ENCODE data around the gene TLCD3A. TPM values are rescaled to one million over a fixed set of nuclear protein-coding genes. Genes with fewer than 3 reads are reported as not detected.

The TLCD3A gene
- total and polyA plus RNA-seq, 9 of the 15 experiments (the other 6 are each of a cell fraction or from before 2014, with no cell fraction given): 1.3 to 13.5 (median 7.3) TPM

GRCh38 chr17:791829-792228 is 59.4 kb downstream of the TLCD3A start:
- no peak for FAIRE-seq
- Histone ChIP-seq H3K36me3 (ENCODE audit: control insufficient read depth, insufficient read depth, low read length) (peaks cover 50% of the 10 kb centered on the region; the same call in 2 of the 3 replicates), H3K9me3 (replicated peaks; ENCODE audit: control insufficient read depth, insufficient read depth, low read depth, low read length) (no peaks in the 10 kb centered on the region), H3K9me1 (ENCODE audit: control insufficient read depth, insufficient read depth, low read length) (no peaks in the 10 kb centered on the region), H3K79me2 (ENCODE audit: control insufficient read depth, insufficient read depth, low read length) (no peaks in the 10 kb centered on the region), H3K27me3 (ENCODE audit: control insufficient read depth in 2 of 2, insufficient read depth in 2 of 2, low read length in 2 of 2) (no peaks in the 10 kb centered on the region), H3K27ac (ENCODE audit: extremely low read depth, low read depth, low read length) (no peak overlapping the region), H2AFZ (ENCODE audit: low read depth, low read length) (no peak overlapping the region), H4K20me1 (replicated peaks; ENCODE audit: control insufficient read depth, insufficient read depth, low read length) (0 out of 2 replicates have a peak, but pooled peaks cover 3% of the 10 kb centered on the region), H3K4me2 (ENCODE audit: insufficient read depth, low read length) (no peak overlapping the region), H3K4me1 (replicated peaks in 1 of 2; ENCODE audit: control insufficient read depth in 2 of 2, insufficient read depth in 2 of 2, low read length in 2 of 2) (peaks cover 0 to 4% of the 10 kb centered on the region in 2 experiments; a peak in 1 of 5 replicates), H3K4me3 (no peak overlapping the region), H3K9ac (ENCODE audit: insufficient read depth in 1 of 2, low read depth in 2 of 2, low read length in 2 of 2) (no peak overlapping the region)
- no peak for TF ChIP-seq EGR1 (conservative IDR thresholded peaks at IDR 0.05)
- WGBS (ENCODE audit: insufficient coverage, low coverage, missing lambda C conversion rate): 94% methylated on average over 9 of the region's 19 CpGs
- in situ Hi-C loops (cut with MboI): loop anchor here (5.0 kb wide), 1 partner anchor 265 kb away; no protein-coding TSS in a partner anchor
- intact Hi-C loops (cut with micrococcal nuclease): no loop called here
- no TSS peak for BruUV-seq (replicated peaks)
- ATAC-seq: no peak
- DNase-seq (ENCODE audit: extremely low read depth in 1 of 4, low spot score in 3 of 4): no peak
- ChIA-PET POLR2A (interaction anchor here (0.7 to 1.2 kb wide), 3 partner anchors 10 to 380 kb away, joined by 3 to 9 read pairs (median 3); partner anchors contain the start of genes GLOD4 and MRM3), CTCF (ENCODE audit: low intra/inter-chr PET ratio) (interaction anchor here (0.7 kb wide), 1 partner anchor 208 kb away, joined by 3 read pairs; no protein-coding TSS in a partner anchor)

DNA sequence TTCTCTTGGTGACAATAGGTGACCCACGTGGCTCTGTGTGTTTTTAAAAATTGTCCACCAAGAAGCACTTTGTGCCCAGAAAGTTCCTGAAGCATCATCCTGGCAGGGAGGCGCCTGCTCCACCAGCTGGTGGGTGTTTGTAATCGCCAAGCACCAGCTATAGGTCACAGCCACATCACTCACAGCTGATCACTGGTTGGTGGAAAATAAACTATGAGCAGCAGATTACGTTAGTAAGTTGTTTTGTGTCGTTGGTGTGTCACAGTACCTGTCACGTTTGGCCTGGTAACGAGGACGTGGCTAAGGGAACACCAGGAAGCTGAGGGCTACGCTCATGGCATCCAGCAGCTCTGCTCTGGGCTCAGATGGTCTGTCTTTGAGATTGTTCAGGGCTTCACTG is 59.9 kb downstream of the TLCD3A start:
- TF ChIP-seq SAP30 (IDR thresholded peaks at IDR 0.05; ENCODE audit: borderline replicate concordance, insufficient read depth, low read depth, low read length, poor library complexity, severe bottlenecking) (no peak), ZNF124 (CRISPR knock-in tag; IDR thresholded peaks at IDR 0.05) (no peak), ZNF146 (CRISPR knock-in tag; IDR thresholded peaks at IDR 0.05; ENCODE audit: unreplicated experiment) (no peak), NRF1 (conservative IDR thresholded peaks at IDR 0.05 in 1 of 2, IDR thresholded peaks at IDR 0.05 in 1 of 2) (no peak), ZNF740 (CRISPR knock-in tag; IDR thresholded peaks at IDR 0.05) (no peak), ZNF740 (tag; IDR thresholded peaks at IDR 0.05) (no peak), PREB (CRISPR knock-in tag; IDR thresholded peaks at IDR 0.05) (no peak), ZNF197 (CRISPR knock-in tag; IDR thresholded peaks at IDR 0.05; ENCODE audit: low read depth) (no peak), CBFB (CRISPR knock-in tag; IDR thresholded peaks at IDR 0.05) (no peak), FIP1L1 (IDR thresholded peaks at IDR 0.05; ENCODE audit: low read depth, low read length, poor library complexity, severe bottlenecking) (no peak), ZNF77 (CRISPR knock-in tag; IDR thresholded peaks at IDR 0.05) (no peak), MAFF (IDR thresholded peaks at IDR 0.05; ENCODE audit: low read length) (no peak)
- Histone ChIP-seq H3K9me1 (ENCODE audit: control insufficient read depth, insufficient read depth, low read length) (no peaks in the 10 kb centered on the region), H4K20me1 (replicated peaks; ENCODE audit: control insufficient read depth, insufficient read depth, low read length) (0 out of 2 replicates have a peak, but pooled peaks cover 3% of the 10 kb centered on the region), H3K4me1 (replicated peaks in 1 of 2; ENCODE audit: control insufficient read depth in 2 of 2, insufficient read depth in 2 of 2, low read length in 2 of 2) (peaks cover 0 to 4% of the 10 kb centered on the region in 2 experiments; a peak in 1 of 5 replicates), H2AFZ (ENCODE audit: low read depth, low read length) (no peak overlapping the region), H3K27ac (ENCODE audit: extremely low read depth, low read depth, low read length) (no peak overlapping the region), H3K36me3 (ENCODE audit: control insufficient read depth, insufficient read depth, low read length) (peaks cover 47% of the 10 kb centered on the region; the same call in 2 of the 3 replicates), H3K79me2 (ENCODE audit: control insufficient read depth, insufficient read depth, low read length) (no peaks in the 10 kb centered on the region), H3K9ac (ENCODE audit: insufficient read depth in 1 of 2, low read depth in 2 of 2, low read length in 2 of 2) (no peak overlapping the region), H3K4me3 (no peak overlapping the region), H3K27me3 (ENCODE audit: control insufficient read depth in 2 of 2, insufficient read depth in 2 of 2, low read length in 2 of 2) (peaks cover 0 to 3% of the 10 kb centered on the region in 2 experiments; a peak in 1 of 5 replicates), H3K9me3 (replicated peaks; ENCODE audit: control insufficient read depth, insufficient read depth, low read depth, low read length) (no peaks in the 10 kb centered on the region), H3K4me2 (ENCODE audit: insufficient read depth, low read length) (no peak overlapping the region)
- FAIRE-seq (no peak), DNase-seq (ENCODE audit: extremely low read depth in 1 of 4, low spot score in 3 of 4) (no peak), ATAC-seq (no peak)
- no TSS peak for BruUV-seq (replicated peaks)
- ChIA-PET CTCF (ENCODE audit: low intra/inter-chr PET ratio) (interaction anchor here (0.7 kb wide), 1 partner anchor 207 kb away, joined by 3 read pairs; no protein-coding TSS in a partner anchor), POLR2A (interaction anchor here (0.7 to 1.2 kb wide), 2 partner anchors 11 to 32 kb away, joined by 3 to 9 read pairs; partner anchors contain the start of genes GLOD4 and MRM3)
- intact Hi-C loops (cut with micrococcal nuclease): no loop called here
- 93% methylated on average over 7 of the region's 9 CpGs for WGBS (ENCODE audit: insufficient coverage, low coverage, missing lambda C conversion rate)
- in situ Hi-C loops (cut with MboI): loop anchor here (5.0 kb wide), 1 partner anchor 265 kb away; no protein-coding TSS in a partner anchor

Measured in K562 (cell line).